Activated effector memory CD4-positive, alpha-beta T cell treated with Interleukin-2 at 50 U/mL for 16 hours (primary cell): ENCODE data around the gene NAGK.
A peak's percentile ranks its signal among the peaks of the same experiment; 100 is the strongest.
"Not testable (repeated sequence)": the region's sequence is repeated elsewhere in the genome, so short reads cannot be mapped to it uniquely, and the experiment has no call there.

Experiments
- DNase-seq: peaks from one replicate; pipeline ENCODE4 v3.0.0-alpha.2; 2020

NAGK gene

DNA sequence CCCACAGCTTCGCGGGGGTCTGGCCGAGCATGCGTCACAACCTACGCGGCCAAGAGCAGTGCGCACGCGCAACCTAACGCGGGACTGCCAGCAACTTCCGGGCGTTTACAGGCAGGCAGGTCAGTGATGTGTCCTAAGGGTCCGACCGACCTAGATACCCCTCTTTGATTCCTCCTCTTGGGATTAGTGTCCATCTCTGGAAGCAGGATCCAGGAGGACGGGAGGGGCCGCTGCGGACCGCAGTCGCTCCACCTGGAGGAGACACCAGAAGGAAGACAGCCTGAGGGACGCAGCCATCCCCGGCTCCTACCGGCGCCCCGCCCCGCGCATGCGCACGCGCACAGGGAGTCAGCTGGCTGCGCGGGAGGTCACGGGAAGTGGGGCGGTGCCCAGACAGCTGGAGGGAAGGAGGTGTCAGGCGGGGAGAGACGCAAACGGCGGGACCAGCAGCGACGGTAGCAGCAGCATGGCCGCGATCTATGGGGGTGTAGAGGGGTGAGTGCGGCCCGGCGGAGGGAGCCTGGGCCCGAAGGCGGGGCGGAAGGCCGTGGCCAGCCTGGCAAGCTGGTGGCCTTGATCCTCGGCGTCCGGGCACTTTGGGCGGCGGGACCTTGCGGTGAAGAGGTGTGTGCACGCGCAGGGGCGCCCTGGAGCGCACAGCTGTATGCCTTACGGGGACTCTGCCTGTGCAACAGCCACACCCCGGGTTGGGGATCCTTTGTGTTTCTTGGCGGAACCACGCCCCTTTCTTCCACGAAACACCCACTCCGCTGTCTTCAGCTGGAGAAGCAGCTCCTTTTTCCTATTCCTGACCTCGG, at the start of gene NAGK:
Gene NAGK (plus strand): TSS at position 431 of the 818 bp plus-strand sequence. CDS start 36 bp downstream, at position 467.
- peak; percentile 97 for DNase-seq

DNA sequence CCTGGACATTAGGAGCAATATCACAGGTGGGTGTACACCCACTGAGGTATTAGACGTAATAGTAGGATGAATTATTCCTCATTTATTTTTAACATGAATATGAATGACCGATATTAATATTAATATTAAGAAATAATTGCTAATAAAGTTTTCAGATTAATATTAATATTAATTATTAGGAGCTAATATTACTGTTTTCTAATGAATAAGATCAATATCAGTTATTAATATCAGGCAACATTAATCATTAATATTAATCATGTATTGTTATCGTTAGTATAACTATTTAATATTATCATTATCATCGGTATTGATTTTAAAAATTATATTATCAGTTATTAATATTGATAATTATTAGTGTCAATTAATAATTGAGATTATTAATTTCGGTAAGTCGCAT, 48.5 kb upstream of the NAGK start:
- DNase-seq = not testable (repeated sequence)

DNA sequence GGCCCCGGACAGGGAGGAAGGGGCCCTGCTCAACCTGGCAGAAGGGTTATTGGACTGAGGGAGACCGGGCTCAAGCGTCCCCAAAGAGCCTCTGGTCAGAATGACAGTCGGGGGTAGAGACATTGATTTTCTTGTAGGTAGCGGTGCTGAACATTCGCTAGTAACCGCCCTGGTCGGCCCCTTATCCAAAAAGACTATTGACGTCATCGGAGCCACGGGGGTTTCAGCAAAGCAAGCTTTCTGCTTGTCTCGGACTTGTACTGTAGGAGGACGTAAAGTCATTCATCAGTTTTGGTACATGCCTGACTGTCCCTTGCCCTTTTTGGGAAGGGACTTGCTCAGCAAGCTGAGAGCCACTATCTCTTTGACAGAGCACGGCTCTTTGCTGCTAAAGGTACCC, 47.1 kb upstream of the NAGK start:
- DNase-seq = not testable (repeated sequence)

- peak; percentile 50 for DNase-seq
These were observed 44.8 kb upstream of the NAGK start for GRCh38 chr2:71023553-71024243.

DNA sequence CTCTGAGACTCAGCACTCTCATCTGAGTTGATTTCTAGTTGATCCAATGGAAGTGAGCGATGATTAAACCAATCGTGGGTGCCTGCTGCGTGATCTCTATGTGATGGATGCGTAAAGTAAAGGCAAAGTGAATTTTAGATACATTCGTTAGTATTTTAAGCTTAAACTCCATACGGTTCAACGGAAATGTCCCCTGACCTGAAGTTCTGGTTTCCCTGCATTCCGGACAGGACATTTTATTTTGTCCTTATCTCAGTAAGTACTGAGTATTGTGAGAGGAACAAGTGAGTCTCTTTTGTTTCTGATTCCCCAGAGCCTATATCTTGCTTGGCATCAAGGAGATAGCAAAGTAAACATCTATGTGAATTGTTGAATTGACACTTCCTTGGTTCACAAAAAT, 32.2 kb upstream of the NAGK start:
- DNase-seq = not testable (repeated sequence)

- no peak for DNase-seq
These were observed 26.2 kb upstream of the NAGK start for GRCh38 chr2:71042287-71042686.

GRCh38 chr2:71043531-71044407, 24.7 kb upstream of the NAGK start:
- DNase-seq = no peak

DNA sequence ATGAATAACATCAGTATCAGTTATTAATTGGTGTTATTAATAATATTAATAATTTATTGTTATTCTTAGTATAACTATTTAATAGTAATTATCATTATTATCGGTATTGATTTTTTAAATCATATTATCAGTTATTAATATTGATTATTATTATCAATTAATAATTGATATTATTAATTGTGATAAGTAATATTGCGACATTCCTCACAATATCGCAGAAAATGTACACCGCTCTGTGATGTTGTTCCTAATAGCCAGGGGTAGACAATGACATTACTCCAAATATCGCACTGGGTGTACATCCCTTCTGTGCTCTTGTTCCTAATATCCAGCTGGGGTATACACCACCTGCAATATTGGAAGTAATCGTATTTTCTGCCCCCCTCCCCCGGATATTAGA, 23.3 kb upstream of the NAGK start:
- no peak for DNase-seq

- no peak for DNase-seq
These were observed 22.4 kb upstream of the NAGK start for GRCh38 chr2:71045865-71046548.

- DNase-seq = no peak
These were observed 20.4 kb upstream of the NAGK start for GRCh38 chr2:71048096-71048495.

GRCh38 chr2:71049704-71050360, 18.6 kb upstream of the NAGK start:
- not testable (repeated sequence) for DNase-seq

DNA sequence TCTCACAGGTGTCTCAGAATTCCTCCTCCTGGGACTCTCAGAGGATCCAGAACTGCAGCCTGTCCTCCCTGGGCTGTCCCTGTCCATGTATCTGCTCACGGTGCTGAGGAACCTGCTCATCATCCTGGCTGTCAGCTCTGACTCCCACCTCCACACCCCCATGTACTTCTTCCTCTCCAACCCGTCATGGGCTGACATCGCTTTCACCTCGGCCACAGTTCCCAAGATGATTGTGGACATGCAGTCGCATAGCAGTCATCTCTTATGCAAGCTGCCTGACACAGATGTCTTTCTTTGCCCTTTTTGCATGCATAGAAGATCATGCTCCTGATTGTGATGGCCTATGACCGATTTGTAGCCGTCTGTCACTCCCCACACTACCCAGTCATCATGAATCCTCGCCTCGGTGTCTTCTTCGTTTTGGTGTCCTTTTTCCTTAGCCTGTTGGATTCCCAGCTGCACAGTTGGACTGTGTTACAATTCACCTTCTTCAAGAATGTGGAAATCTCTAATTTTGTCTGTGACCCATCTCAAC, 13.2 kb upstream of the NAGK start:
- not testable (repeated sequence) for DNase-seq

GRCh38 chr2:71060211-71060610, 8.2 kb upstream of the NAGK start:
- DNase-seq = no peak

DNA sequence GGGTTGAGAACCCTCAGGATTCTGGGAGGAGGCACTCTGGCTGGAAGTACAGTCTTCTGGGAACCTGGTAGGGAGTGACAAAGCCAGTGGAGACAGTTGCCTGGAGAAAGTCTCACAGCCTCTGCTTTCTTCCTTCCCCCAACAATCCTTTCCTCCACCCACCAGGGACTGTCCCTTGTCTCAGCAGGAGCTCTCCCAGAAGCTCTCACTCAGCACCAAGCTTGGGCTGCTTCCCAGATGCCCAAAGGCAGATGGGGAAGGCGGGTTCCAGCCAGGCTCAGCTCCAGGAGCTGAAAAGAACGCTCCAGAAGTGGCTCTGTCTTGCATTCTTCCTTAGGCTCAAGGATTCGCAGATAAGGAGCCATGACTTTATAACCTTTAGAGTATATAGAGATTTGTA, 7.6 kb upstream of the NAGK start:
- DNase-seq = no peak

DNA sequence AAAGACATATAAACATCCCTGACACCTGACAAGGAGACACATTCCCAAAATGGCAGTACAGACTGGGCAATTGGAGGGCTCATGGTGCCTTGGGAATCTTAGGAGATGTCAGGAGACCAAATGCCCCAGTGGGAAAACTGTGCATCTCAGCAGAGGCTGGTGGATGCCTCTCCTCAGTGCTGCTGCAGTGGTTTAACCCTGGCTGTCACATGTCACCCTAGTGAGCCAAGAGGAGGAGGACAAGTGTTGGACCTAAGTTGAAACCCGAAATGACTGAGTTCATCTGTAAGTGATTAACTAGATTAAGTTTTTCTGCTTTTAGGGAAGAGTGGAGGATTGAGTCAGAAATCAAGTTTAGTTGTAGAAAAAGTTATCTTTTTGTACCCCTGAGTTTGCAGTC, 5.2 kb upstream of the NAGK start:
- no peak for DNase-seq

GRCh38 chr2:71064110-71064611, 4.3 kb upstream of the NAGK start:
- DNase-seq = no peak

DNA sequence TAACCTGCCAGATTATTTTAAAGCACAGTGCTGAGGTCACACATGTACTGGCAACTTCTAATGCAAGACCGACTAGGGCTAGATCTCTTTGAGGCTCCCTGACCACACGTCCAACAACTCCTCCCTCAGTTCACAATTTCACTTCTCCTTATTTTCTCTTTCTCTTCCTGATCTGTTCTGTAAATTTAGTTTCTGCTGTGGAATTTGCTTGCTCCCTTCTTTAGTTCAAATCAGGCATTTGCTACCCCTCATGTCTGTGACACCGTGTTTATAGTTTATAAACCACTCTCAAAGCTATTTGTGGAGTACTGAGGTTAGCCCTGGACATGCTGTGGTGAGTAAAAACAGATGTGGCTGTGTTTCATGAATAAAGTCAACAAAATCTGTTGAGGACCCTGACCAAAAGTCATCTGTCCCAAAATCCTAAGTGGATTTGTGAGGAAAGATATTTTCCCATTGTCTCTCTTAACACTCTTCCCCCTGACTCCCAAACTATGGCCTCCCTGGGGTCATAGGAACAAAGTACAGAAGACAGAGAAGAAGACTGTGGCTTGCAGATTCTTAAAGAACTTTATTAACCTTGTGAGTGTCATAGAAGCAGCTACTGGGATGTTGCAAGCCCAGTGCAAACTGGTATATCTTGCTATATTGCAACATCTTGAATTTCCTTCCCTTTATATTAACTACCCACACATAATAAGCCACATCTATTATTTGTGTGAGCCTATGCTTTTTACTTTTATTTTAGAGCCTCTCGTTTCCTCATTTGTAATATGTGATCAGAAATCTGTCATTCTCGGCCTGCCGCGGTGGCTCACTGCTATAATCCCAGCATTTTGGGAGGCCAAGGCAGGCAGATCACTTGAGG, 3.5 kb upstream of the NAGK start:
- DNase-seq = no peak

DNA sequence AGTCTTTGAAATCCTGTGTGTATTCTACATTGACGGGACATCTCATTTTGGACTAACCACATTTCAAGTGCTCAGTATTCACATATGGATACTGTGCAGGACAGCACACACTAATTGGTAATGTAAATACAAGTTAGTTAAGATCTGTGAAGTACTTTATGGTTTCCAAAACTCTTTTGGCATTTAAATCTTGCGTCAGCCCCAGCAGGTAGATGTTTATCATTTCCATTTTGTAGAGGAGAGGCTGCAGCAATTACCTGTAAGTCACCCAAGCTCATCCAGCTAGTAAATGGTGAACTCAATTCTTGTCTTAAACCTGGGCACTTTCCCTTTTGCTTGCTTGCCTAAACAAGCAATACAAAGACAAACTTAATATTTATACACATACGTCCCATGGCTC, 1.6 kb upstream of the NAGK start:
- no peak for DNase-seq

DNA sequence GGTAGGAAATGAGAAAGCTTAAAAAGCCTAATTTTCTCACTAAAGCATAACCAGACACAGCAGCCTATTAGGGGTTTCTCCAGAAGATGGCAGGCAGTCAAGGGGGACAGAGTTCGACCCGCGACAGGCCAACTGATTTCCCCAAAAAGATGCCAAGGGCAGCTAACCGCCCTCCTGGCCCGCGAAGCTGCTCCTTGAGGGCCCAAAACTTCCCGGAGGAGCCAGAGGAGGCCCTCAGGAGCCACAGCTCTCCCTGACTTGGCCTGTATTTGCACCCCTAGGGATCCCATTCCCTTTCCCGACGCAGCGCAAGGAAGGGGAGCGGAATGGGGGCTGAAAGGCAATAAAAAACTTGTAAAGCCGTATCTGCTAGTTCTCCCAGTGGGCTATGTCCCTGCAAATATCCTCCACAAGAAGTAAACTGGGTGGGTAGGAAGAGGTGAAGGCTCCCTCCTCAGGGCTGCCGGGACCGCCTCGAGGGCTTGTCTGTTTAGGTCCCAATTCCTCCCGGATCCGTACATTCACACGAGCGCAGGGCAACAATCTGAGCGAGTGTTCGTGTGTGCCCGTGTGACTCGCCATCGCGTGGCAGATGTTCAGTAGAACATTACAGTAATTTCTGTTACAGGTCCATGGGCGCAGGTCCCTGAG, 756 bp upstream of the NAGK start:
- no peak for DNase-seq

GRCh38 chr2:71069376-71069775, 928 bp downstream of the NAGK start:
- no peak for DNase-seq
